Upper lobe of left lung (tissue), 4 donors: Measurements from ENCODE around the gene TPP2.

Source experiments
- CTCF ChIP-seq, 6 experiments: fragments of 450-650 bp in 4 of 6; fragments of 200-600 bp in 2 of 6; sonication (generic) in 2 of 6; IDR thresholded peaks; one replicate each; pipeline ENCODE4 v1.5.1; 2016 to 2019; ENCODE audit warnings: antibody characterized with exemption in 6 of 6
- POLR2A ChIP-seq, 4 donors: fragments of 450-650 bp; IDR thresholded peaks; one replicate each; pipeline ENCODE4 v1.5.1; 2016 to 2017; ENCODE audit warnings: antibody characterized with exemption in 4 of 4, mild to moderate bottlenecking in 2 of 4

GRCh38 chr13:102606537-102607309, 9.9 kb downstream of the TPP2 start:
- TF ChIP-seq CTCF (IDR thresholded peaks at IDR 0.05) (no peak), POLR2A (IDR thresholded peaks at IDR 0.05) (no peak)
